Activated CD4-positive, CD25-positive, alpha-beta regulatory T cell treated with anti-CD3 and anti-CD28 coated beads, Interleukin-2, amount 50 U/mL, for 72 hours (primary cell): ENCODE data around the gene YARS1.
"Not testable (repeated sequence)": the region's sequence is repeated elsewhere in the genome, so short reads cannot be mapped to it uniquely, and the experiment has no call there.

Source experiments
- DNase-seq: peaks from one replicate; pipeline ENCODE4 v3.0.0; 2021

Gene YARS1

DNA sequence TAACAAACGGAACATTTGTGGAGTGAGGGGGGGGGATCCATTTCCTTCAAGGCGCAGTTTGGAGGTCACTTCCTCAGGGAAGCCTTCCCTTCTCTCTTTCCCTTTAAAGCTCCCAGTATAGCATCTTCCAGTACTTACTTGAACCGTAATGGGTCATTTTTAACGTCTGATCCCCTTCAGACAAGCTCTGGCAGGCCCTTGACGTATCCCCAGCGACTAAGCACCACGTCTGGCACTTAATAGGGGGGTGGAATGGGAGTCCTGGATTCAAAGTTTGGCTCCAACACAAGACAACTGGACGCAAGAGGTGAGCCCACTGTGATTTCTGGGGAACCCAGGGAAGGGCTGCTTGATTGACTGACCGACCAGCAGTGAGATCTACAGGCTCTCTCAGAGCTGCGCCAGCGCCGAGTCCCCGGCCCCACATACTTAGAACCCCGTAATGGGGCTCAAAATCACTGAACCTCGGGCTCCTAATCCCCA lies 441 bp downstream of the YARS1 start:
- DNase-seq: no peak

DNA sequence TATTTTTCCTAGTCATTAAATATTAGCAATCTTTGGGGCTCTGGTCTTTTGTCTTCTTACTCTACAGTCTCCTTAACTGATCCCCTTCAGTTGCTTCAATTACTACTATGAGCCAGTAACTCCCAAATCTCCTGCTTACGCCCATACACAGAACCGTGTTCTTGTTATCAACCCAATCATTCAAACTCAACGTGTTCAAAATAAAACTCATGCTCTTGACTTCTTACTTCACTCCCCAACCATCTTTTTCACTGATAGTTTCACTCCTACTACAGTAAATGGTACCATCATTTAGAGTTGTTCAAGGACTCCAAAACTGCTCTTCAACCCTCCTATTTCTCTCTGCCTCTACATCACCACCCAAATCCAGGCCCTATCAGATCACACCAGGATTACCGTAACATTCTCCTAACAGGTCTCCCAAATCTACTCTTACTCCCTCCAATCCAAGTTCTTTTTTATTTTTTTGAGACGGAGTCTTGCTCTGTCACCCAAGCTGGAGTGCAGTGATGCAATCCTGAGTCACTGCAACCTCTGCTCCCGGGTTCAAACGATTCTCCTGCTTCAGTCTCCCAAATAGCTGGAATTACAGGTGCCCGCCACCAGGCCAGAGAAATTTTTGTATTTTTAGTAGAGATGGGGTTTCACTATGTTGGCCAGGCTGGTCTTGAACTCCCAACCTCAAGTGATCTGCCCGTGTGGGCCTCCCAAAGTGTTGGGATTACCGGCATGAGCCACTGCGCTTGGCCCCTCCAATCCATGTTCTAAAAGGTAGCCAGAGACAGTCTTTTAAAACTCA lies 3.0 kb downstream of the YARS1 start:
- no peak for DNase-seq

DNA sequence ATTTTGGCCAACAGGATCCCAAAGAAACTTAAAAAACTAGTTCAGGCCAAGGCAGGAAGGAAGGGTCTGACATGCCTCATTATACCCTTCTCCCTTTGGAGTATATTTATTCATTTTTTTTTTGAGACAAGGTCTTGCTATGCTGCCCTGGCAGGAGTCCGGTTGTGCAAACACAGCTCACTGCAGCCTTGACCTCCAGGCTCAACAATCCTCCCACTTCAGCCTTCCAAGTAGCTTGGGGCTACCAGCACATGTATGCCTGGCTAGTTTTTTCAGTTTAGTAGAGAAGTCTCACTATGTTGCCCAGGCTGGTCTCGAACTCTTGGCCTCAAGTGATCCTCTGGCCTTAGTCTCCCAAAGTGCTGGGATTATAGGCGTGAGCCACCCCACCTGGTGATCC lies 5.2 kb downstream of the YARS1 start:
- DNase-seq: no peak

DNA sequence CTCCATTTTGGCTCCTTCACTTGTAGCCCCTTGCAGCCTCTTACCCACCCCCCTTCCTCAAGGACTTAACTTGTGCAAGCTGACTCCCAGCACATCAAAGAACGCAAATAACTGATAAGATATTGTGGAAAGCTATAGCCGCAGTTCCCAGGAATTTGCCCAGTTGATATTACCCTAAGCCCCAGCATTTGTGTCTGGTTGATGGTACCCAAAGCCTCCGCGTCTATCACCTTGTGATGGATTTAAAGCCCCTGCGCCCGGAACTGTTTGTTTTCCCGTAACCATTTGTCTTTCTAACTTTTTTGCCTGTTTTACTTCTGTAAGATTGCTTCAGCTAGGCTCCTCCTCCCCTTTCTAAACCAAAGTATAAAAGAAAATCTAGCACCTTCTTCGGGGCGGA lies 5.9 kb downstream of the YARS1 start:
- DNase-seq: no peak

DNA sequence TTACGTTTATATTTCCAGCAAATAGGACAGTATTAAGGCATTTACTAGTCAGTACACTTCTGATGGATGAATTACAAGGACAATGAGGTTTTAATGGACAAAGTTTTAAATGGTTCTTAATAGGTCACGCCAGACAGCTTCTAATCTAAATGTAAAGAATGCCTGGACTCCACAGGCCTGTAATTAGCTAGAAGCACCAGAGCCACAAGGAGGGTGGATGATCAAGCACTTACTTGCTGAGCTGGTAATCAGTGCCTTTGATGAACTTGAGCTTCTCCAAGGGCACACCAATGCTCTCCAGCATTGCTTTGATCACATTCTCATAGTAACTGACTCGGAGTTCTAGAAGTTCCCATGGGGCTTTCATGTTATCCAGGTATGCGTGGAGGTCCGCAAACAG lies 6.8 kb downstream of the YARS1 start:
- no peak for DNase-seq

DNA sequence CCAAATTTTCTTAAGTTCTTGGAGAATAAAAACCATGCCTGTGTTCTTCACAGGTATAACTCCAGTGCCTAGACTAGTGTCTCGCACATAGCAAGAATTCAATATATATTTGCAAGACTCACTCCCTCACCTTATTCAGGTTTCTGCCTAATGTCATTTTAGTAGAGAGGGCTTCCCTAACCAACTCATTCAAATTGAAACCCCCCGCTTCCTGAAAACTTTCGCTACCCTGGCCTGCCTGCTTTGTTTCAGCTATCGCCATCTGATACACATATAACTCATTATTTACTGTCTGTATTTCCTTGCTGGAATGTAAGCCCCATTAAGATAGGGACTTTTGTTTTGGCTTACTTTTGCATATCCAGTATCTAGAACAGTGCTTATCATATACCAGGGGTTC lies 8.6 kb downstream of the YARS1 start:
- no peak for DNase-seq

DNA sequence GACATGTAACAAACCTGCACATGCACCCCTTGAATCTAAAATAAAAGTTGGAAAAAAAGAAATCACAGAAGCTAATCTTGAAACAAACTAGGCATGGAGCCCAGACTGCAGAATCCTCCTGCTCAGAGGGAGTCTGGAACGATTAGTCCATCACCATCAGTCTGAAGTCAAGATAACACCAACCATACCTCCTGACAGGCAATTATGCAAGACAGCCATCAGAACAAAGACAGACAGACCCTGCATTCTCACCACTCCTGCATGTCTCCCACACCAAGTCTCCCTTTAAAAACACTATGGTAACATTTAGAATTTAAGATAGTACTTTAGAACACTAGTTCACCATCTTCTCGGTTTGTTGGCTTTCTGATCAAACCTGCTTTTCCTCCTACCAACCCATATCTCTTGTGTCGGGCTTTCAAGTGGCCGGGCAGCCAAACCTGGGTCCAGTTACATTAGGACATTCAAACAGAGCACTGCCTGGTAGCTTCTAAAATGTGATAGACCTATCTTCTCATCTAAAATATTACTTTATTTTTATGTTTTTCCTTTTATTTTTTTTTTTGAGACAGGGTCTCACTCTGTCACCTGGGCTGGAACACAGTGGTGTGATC lies 10.1 kb downstream of the YARS1 start:
- no peak for DNase-seq

DNA sequence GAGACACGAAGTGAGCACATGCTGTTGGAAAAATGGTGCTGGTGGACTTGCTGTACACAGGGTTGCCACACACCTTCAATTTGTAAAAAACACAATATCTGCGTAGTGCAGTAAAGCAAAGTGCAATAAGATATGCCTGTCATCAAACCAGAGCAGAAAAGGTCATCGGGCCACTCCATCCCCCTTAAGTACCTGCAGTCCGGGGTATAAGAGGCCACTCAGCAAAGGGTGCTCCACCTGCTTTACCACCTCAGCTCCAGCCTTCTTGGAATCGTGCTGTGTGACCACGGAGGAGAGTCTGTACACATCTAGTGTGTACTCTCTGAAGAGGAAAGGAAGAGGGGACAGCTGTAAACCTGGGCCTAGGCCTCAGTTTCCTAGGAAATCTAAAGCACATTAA lies 10.9 kb downstream of the YARS1 start:
- no peak for DNase-seq

DNA sequence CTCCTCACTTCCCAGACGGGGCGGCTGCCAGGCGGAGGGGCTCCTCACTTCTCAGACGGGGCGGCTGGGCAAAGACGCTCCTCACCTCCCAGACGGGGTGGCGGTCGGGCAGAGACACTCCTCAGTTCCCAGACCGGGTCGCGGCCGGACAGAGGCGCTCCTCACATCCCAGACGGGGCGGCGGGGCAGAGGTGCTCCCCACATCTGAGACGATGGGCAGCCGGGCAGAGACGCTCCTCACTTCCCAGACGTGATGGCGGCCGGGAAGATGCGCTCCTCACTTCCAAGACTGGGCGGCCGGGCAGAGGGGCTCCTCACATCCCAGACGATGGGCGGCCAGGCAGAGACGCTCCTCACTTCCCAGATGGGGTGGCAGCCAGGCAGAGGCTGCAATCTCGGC lies 12.7 kb downstream of the YARS1 start:
- DNase-seq: not testable (repeated sequence)

DNA sequence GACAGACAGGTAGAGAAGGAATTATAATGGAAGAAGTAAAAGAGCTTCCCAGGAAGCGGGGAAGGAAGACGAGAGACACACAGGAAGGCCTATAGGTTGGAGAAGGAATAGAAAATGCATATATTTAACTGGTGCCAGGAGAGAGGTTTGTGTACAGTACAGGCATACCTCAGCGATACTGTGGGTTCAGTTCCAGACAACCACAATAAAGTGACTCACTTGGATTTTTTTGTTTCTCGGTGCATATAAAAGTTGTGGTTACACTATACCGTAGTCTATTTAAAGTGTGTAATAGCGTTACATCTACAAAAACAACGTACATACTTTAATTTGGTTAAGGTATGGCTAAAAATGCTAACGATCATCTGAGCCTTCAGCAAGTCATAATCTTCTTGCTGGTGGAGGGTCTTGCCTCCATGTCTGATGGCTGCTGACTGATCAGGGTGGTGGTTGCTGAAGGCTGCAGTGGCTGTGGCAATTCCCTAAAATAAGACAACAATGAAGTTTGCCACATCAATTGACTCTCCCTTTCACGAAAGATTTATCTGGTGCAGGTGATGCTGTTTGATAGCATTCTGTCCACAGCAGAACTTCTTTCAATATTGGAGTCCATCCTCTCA lies 16.0 kb downstream of the YARS1 start:
- DNase-seq: peak; percentile 39

DNA sequence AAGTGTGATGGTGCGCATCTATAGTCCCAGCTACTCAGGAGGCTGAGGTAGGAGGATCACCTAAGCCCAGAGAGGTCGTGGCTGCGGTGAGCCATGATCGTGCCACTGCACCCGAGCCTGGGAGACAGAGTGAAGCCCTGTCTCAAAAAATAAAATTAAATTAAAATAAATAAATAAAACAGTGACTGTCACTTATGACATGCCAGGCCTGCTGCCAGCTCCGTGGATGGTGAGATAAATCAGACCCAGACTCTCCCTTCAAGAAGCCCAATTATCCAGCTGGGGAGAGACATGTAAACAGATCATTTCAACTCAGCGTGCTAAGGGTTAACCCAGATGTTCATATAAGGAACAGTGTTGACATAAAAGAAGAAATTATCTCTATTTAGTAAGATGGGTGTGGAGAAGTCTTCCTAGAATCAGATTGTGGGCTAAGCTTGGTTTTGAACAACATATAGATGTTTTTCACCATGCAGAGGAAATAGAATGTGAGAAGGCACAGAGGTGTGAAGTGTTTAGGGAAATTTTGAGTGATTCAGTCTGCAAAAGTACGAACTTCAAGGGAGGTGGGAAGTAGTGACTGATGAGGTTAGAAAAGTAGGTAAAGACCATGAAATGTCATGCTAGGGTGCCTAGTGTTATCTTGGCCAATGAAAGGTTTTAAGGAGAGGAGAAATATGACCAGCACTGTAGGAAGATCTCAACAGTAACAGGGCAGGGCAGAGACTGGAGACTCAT lies 18.3 kb downstream of the YARS1 start:
- no peak for DNase-seq

DNA sequence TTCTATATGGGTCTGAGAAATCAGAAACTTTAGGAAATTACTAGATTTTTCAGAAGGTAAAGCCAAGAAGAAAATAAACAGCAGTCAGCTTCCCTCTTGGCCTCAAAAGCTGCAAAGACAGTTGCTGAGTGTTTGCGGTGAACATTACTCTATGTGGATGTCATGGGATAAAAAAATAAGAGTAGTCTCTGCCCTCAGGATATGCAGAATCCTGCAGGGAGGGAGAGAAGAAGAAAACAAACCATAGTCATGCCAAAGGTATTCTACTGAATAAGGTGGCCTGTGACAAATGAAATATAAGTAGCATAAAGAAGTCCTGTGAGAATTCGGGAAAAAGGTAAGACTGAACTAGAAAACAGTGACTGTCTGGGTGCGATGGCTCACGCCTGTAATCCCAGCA lies 19.0 kb downstream of the YARS1 start:
- DNase-seq: no peak

DNA sequence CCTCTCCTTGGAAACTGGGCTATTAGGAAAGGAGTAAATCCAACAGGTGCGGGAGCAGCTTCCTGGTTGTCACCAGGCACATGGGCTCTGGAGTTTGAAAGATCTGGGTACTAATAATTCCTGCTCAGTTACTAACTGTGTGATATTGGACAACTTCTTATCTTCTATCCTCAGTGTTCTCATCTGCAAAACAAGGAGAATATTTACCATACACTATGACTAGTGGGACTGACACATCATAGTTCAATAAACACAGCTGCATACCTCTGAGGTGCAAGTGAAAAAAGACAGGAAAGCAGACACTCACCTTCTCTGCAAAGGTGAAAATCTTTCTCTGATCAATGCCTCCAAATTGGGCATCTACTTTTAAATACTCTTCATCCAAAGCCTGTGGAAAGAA lies 19.7 kb downstream of the YARS1 start:
- DNase-seq: no peak

DNA sequence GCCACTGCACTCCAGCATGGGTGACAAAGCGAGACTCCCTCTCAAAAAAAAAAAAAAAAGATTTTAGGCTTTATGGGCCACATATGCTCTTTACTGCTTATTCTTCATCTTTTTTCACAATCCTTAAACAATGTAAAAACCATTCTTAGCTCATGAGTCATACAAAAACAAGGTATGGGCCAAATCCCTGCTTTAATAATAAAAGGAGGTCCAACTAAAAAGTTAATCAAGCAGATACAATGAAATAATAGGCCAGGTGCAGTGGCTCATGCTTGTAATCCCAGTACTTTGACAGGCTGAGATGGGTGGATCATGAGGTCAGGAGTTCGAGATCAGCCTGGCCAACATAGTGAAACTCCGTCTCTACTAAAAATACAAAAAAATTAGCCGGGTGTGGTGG lies 21.4 kb downstream of the YARS1 start:
- DNase-seq: not testable (repeated sequence)

DNA sequence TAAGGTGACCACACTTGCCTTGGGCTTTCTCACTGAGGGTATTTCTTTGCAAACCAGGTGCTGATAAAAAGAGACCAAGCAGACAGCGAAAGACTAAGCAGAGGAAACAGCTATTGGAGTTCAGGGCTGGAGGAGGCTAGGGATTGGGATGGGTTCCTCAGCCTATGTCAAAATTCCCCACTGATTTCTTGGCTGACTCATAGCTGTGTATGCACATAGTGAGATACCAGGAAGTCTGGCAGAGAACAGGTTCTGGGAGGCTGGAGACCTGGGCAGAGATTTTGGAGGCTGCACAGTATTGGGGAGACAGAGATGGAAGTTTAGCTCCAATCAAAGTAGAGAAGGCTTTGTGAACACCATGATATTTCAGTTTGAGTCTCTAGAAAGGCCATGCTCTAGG lies 25.3 kb downstream of the YARS1 start:
- DNase-seq: no peak

DNA sequence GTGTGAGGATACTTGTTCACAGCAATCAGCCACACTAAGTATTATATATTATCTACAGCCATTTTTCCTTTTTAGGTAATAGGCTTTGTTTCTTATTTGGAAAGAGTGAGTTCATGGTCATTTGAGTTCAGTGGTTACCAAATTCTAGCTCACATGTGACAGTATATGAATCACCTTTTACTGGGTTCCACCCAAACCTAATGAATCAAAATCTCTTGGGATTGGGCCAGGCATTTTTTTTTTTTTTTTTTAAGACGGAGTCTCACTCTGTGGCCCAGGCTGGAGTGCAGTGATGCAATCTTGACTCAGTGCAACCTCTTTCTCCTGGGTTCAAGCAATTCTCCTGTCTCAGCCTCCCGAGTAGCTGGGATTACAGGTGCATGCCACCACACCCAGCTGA lies 27.8 kb downstream of the YARS1 start:
- not testable (repeated sequence) for DNase-seq

DNA sequence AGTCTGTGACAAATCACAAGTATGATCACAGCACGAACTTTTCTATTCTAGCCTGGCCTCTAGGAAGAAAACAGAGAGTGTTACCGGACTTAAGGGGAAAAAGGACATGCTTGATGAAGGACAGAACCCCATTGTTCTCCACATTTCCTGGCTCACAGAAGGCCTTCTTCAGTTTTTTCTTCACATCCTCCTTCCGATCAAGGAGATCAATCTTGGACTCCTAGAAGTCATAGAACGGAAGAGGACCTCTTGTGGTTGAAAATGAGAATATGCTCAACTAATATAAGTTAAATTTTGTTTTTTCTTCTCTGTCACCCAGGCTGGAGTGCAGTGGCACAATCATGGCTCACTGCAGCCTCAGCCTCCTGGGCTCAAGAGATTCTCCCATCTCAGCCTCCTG lies 30.3 kb downstream of the YARS1 start:
- no peak for DNase-seq

DNA sequence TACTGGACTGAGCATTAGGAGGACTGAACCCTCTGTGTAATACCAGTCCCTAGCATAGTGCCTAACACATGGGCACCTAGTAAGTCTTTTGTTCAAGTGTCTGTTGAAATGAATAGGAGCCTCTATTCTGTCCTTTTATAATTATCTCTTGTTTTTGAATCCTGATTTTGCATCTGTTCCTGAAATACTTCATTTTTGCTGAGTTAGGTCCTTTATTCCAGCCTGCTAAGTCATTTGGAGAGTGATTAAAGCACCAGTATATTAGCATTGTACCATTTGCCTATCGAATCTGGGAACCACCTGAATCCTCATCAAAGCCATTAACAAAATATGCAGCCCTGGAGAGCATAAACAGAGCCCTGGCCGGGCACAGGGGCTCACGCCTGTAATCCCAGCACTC lies 32.3 kb downstream of the YARS1 start:
- no peak for DNase-seq

DNA sequence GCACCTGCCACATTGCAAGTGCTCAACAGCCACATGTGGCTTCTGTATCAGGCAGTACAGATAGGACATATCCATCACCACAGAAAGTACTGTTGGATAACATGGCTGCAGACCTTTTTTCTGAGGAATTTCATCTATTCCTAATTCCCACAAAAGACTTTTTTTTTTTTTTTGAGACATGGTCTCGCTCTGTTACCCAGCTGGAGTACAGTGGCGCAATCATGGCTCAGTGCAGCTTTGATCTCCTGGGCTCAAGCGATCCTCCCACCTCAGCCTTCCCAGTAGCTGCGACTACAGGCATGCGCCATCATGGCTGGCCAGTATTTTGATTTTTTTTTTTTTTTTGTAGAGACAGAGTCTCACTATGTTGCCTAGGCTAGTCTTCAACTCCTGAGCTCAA lies 33.3 kb downstream of the YARS1 start:
- DNase-seq: no peak

DNA sequence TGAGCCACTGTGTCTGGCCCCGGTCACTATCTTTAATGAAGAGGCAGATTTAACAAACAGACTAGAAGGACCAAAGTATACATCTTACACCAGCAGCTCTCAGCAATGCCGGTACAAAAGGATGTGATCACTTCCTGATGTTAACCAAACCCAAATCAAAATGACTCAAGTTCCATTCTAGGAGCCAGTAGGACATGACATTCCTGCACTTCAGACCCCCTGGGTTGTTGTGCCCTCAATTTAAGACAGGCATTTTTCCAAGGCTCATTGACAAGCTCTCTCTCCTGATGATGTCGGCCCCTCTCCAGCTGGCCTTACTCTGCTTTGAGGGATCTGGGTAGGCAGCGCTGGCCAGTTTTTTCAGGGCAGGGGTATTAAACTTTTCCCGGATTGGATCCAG lies 35.1 kb downstream of the YARS1 start:
- DNase-seq: no peak

DNA sequence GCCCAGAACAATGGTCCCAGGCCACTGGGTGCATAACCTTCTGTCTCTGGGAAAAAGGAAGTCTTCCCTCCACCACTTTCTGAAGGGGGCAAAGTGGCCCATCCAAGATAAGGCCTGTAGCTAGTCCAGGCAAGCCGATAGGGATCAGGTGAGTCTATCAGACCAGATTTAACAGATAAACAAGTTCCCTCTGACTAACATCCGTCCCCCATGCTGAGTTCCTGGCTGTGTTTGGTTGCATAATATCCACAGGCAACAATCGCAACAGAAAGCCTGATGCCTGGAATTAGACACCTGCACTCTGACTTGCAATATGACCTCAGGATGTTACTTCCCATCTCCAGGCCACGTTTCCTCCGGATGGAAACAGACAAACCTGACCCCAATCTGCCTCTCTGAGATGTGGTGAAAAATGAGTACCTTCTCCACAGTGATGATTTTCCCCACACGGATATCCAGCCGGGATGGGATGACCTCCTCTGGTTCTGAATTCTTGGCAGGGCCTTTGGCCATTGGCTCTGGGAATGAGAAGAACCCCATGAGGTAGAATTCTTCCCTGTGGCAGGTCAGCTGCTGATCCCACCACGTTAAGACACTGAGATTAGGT lies 36.4 kb downstream of the YARS1 start:
- DNase-seq: no peak

DNA sequence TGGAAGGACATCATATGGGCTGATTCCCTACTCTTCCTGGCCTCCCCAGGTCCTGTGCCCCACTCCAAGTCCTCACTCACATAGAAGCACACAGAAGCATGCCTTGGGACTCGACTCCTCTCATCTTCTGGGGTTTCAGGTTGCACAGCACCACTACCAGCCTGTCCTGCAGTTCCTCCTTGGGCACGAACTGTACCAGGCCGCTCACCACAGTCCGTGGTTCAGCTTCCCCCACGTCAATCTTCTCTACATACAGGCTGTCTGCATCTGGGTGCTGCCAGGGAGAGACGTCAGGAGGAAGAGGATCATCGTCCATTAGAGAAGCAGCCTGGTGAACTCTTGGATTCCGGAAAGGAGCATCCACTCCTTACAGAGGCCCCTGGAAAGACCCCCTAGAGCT lies 37.2 kb downstream of the YARS1 start:
- DNase-seq: no peak

DNA sequence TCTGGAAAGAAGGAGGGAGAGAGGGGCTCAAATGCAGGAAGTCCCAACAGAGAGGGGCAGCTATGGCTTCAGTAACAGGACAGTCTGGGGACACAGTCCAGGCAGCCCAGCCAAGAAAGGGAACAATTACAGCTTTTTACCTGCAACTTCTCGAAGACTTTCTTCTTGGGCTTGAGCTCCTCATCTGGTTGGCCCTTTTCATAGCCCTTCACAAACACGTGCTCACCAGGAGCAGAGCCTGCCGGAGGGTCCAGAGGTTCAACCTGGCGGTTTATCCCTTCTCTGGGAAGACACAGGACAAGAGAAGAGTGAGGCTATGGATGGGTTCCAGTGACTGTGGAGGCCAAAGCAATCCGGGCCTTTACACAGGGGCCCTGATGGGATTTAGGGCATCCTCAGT lies 37.9 kb downstream of the YARS1 start:
- DNase-seq: no peak
